ENCODE results near the gene P3H4.

DNA sequence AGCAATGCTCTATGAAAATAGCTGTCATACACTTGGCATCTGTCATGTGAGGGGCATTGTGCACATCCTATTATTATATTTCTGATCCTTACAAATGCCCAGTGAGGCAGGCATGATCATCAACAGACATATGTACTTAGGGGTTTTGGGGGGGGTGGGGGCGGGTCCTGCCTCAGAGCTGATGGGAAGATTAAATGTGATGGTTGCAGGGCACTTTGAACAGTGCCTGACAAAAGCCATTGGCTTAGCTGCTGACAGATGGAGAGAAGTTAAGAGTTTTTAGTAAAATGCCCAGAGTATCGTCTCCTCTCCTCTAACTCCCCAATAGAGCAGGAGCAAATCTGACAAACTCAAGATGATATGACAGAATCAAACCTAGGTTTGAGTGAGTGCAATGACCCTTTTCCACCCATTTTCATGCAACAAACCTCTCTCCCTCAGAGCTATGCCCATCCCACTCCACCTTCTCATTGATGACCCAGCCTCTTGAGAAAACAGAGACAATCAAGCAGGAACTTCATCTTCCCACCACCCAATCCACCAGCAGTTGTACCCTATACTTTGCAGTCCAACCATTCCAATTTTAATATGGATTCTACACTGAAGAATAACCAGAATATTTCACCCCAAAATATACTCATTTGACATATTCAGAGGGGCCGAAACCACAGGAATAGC, 48.6 kb upstream of the P3H4 start:
- TF ChIP-seq POLR2A (IDR thresholded peaks at IDR 0.05) (no peak), POLR2AphosphoS5 (IDR thresholded peaks at IDR 0.05) (no peak)
- TF ChIP-seq, protein P1, sequence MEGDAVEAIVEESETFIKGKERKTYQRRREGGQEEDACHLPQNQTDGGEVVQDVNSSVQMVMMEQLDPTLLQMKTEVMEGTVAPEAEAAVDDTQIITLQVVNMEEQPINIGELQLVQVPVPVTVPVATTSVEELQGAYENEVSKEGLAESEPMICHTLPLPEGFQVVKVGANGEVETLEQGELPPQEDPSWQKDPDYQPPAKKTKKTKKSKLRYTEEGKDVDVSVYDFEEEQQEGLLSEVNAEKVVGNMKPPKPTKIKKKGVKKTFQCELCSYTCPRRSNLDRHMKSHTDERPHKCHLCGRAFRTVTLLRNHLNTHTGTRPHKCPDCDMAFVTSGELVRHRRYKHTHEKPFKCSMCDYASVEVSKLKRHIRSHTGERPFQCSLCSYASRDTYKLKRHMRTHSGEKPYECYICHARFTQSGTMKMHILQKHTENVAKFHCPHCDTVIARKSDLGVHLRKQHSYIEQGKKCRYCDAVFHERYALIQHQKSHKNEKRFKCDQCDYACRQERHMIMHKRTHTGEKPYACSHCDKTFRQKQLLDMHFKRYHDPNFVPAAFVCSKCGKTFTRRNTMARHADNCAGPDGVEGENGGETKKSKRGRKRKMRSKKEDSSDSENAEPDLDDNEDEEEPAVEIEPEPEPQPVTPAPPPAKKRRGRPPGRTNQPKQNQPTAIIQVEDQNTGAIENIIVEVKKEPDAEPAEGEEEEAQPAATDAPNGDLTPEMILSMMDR (IDR thresholded peaks at IDR 0.05) = no peak
